Subcutaneous abdominal adipose tissue (tissue), 5 donors: ENCODE results near the gene MOK.

Experiments
- H3K27ac ChIP-seq: one replicate; pipeline ENCODE4 v1.7.0; 2013; ENCODE audit warnings: low read depth, mild to moderate bottlenecking, inconsistent platforms, low read length, moderate library complexity
- H3K27me3 ChIP-seq, 5 donors: one replicate each; pipeline ENCODE4 v1.7.0; 2013; ENCODE audit warnings: low read length in 5 of 5, inconsistent platforms in 1 of 5; ENCODE audit not compliant: control insufficient read depth in 5 of 5, insufficient read depth in 4 of 5
- H3K36me3 ChIP-seq, 5 donors: one replicate each; pipeline ENCODE4 v1.7.0; 2013; ENCODE audit warnings: low read length in 5 of 5; ENCODE audit not compliant: control insufficient read depth in 5 of 5, insufficient read depth in 5 of 5
- H3K4me1 ChIP-seq, 5 donors: one replicate each; pipeline ENCODE4 v1.7.0; 2013; ENCODE audit warnings: low read length in 5 of 5, mild to moderate bottlenecking in 3 of 5, moderate library complexity in 1 of 5; ENCODE audit not compliant: control insufficient read depth in 5 of 5, insufficient read depth in 5 of 5
- H3K4me3 ChIP-seq, 5 donors: one replicate each; pipeline ENCODE4 v1.7.0; 2013; ENCODE audit warnings: low read length in 5 of 5, low read depth in 1 of 5
- H3K9ac ChIP-seq, 5 donors: one replicate each; pipeline ENCODE4 v1.7.0; 2013; ENCODE audit warnings: low read length in 5 of 5, mild to moderate bottlenecking in 4 of 5, moderate library complexity in 3 of 5
- H3K9me3 ChIP-seq, 5 donors: one replicate each; pipeline ENCODE4 v1.7.0; 2013; ENCODE audit warnings: low read length in 5 of 5; ENCODE audit not compliant: control insufficient read depth in 5 of 5
- donor health status: healthy.
- donor health status: healthy.
- donor health status: healthy.
- donor health status: healthy.
- donor health status: healthy.

MOK gene

GRCh38 chr14:102203382-102203781, 101.6 kb downstream of the MOK start:
- Histone ChIP-seq H3K4me3 (no peak overlapping the region), H3K27ac (no peak overlapping the region), H3K4me1 (peaks cover 0 to 4% (median 0%) of the 10 kb centered on the region in 5 donors), H3K9ac (no peak overlapping the region), H3K36me3 (peaks cover 8 to 80% (median 49%) of the 10 kb centered on the region in 5 donors), H3K27me3 (no peaks in the 10 kb centered on the region), H3K9me3 (no peaks in the 10 kb centered on the region)

GRCh38 chr14:102202944-102203343, 102.0 kb downstream of the MOK start:
- Histone ChIP-seq H3K9ac (no peak overlapping the region), H3K27me3 (no peaks in the 10 kb centered on the region), H3K27ac (no peak overlapping the region), H3K4me3 (no peak overlapping the region), H3K9me3 (no peaks in the 10 kb centered on the region), H3K36me3 (peaks cover 8 to 80% (median 48%) of the 10 kb centered on the region in 5 donors), H3K4me1 (peaks cover 0 to 4% (median 0%) of the 10 kb centered on the region in 5 donors)

- Histone ChIP-seq H3K9me3 (no peaks in the 10 kb centered on the region), H3K27ac (no peak overlapping the region), H3K4me1 (peaks cover 0 to 13% (median 10%) of the 10 kb centered on the region in 5 donors), H3K9ac (no peak overlapping the region), H3K27me3 (no peaks in the 10 kb centered on the region), H3K4me3 (no peak overlapping the region), H3K36me3 (peaks cover 8 to 72% (median 48%) of the 10 kb centered on the region in 5 donors)
Measured at GRCh38 chr14:102201776-102202175, 103.2 kb downstream of the MOK start.

GRCh38 chr14:102201353-102201738, 103.6 kb downstream of the MOK start:
- no peaks in the 10 kb centered on the region for H3K27me3 ChIP-seq
- H3K4me3 ChIP-seq, result no peak overlapping the region
- peaks cover 0 to 17% (median 15%) of the 10 kb centered on the region in 5 donors for H3K4me1 ChIP-seq
- H3K9ac ChIP-seq, result no peak overlapping the region
- peaks cover 8 to 72% (median 51%) of the 10 kb centered on the region in 5 donors for H3K36me3 ChIP-seq
- H3K9me3 ChIP-seq, result no peaks in the 10 kb centered on the region
- H3K27ac ChIP-seq, result no peak overlapping the region

- Histone ChIP-seq H3K9ac (no peak overlapping the region), H3K4me1 (peaks cover 0 to 22% (median 18%) of the 10 kb centered on the region in 5 donors), H3K4me3 (no peak overlapping the region), H3K27me3 (no peaks in the 10 kb centered on the region), H3K9me3 (no peaks in the 10 kb centered on the region), H3K36me3 (peaks cover 8 to 69% (median 50%) of the 10 kb centered on the region in 5 donors), H3K27ac (no peak overlapping the region)
Measured at GRCh38 chr14:102200690-102201352, 104.1 kb downstream of the MOK start.

- H3K36me3 ChIP-seq, result peaks cover 7 to 41% (median 30%) of the 10 kb centered on the region in 5 donors
- H3K9ac ChIP-seq, result peak overlapping the region in 1 of 5 donors; percentile 13
- peak overlapping the region; percentile 38 for H3K27ac ChIP-seq
- no peak overlapping the region for H3K4me3 ChIP-seq
- H3K9me3 ChIP-seq, result no peaks in the 10 kb centered on the region
- H3K4me1 ChIP-seq, result peaks cover 0 to 45% (median 25%) of the 10 kb centered on the region in 5 donors
- no peaks in the 10 kb centered on the region for H3K27me3 ChIP-seq
Measured at GRCh38 chr14:102197317-102197853, 107.6 kb downstream of the MOK start.

GRCh38 chr14:102196902-102197230, 108.1 kb downstream of the MOK start:
- Histone ChIP-seq H3K4me3 (no peak overlapping the region), H3K27ac (peak overlapping the region; percentile 38)

GRCh38 chr14:102196039-102196901, 108.7 kb downstream of the MOK start:
- Histone ChIP-seq H3K4me1 (peaks cover 0 to 45% (median 27%) of the 10 kb centered on the region in 5 donors), H3K27me3 (no peaks in the 10 kb centered on the region), H3K4me3 (no peak overlapping the region), H3K9ac (peak overlapping the region in 1 of 5 donors; percentile 41), H3K9me3 (no peaks in the 10 kb centered on the region), H3K36me3 (peaks cover 7 to 33% (median 27%) of the 10 kb centered on the region in 5 donors), H3K27ac (peak overlapping the region; percentile 38)

More at GRCh38 chr14:102196902-102197230, 108.1 kb downstream of the MOK start:
- peaks cover 7 to 39% (median 30%) of the 10 kb centered on the region in 5 donors for H3K36me3 ChIP-seq
- peaks cover 0 to 45% (median 25%) of the 10 kb centered on the region in 5 donors for H3K4me1 ChIP-seq
- no peaks in the 10 kb centered on the region for H3K9me3 ChIP-seq
- no peak overlapping the region for H3K9ac ChIP-seq
- H3K27me3 ChIP-seq, result no peaks in the 10 kb centered on the region

- Histone ChIP-seq H3K4me3 (no peak overlapping the region), H3K36me3 (peaks cover 4 to 29% (median 25%) of the 10 kb centered on the region in 5 donors), H3K4me1 (peaks cover 0 to 49% (median 30%) of the 10 kb centered on the region in 5 donors), H3K27me3 (no peaks in the 10 kb centered on the region), H3K27ac (peak overlapping the region; percentile 38), H3K9ac (no peak overlapping the region), H3K9me3 (no peaks in the 10 kb centered on the region)
Measured at GRCh38 chr14:102195446-102195845, 109.5 kb downstream of the MOK start.

GRCh38 chr14:102194856-102195255, 110.1 kb downstream of the MOK start:
- H3K27me3 ChIP-seq, result no peaks in the 10 kb centered on the region
- no peak overlapping the region for H3K4me3 ChIP-seq
- no peak overlapping the region for H3K9ac ChIP-seq
- no peaks in the 10 kb centered on the region for H3K9me3 ChIP-seq
- H3K36me3 ChIP-seq, result peaks cover 4 to 25% (median 24%) of the 10 kb centered on the region in 5 donors
- H3K27ac ChIP-seq, result peak overlapping the region; percentile 38
- H3K4me1 ChIP-seq, result peaks cover 0 to 49% (median 30%) of the 10 kb centered on the region in 5 donors
